Measurements from ENCODE around the gene HCN4. TPM values are rescaled to one million over a fixed set of nuclear protein-coding genes. Genes with fewer than 3 reads are reported as not detected.
A peak's percentile ranks its signal among the peaks of the same experiment; 100 is the strongest.

The HCN4 gene
- polyA plus RNA-seq, 1 donor from 2014 or later, result 4.0 TPM

DNA sequence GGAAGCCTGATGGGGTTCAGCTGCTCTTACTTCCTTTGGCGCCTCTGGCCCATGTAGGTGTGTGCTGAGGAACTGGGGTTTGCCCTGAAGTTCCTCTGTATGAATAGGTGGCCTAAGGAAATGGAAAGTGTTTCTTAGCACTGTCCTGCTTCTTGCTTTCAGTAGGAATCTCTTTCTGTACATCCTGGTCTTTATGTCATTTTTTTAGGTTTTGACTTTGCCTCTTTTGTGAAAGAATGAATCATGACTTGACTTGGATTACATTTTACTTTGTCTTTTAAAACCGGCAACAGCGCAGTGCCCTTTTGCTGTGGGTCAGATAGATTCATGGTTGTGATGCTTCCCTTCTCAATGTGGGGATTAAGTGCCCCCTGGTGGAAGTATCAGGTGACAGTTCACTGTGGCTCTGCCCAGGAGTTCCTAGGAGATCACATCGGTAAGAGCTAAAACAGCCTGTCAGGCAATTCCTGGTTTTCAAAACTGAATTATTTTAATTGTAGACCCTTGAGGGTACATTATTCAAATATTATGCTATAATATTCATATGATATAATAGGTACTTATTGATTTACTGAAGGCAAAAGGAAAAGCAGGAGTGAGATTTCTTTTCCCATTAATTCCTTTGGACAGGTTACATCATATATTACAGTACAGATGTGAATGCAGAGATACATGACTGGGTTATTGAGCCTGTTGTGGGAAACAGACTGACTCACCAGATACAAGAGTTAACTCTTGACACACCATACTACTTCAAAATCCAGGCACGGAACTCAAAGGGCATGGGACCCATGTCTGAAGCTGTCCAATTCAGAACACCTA is 95.4 kb downstream of the HCN4 start:
- H4K20me1 ChIP-seq (ENCODE audit: insufficient read depth), result no peaks in the 10 kb centered on the region
- no peak overlapping the region for H3K4me2 ChIP-seq (ENCODE audit: low read length)
- no peaks in the 10 kb centered on the region for H3K27me3 ChIP-seq (ENCODE audit: insufficient read depth, low read depth, low read length)
- H3K79me2 ChIP-seq (replicated peaks; ENCODE audit: insufficient read depth, low read length), result no peaks in the 10 kb centered on the region
- H3K9ac ChIP-seq (ENCODE audit: low read length), result no peak overlapping the region
- no peak overlapping the region for H3K27ac ChIP-seq (ENCODE audit: low read length)
- no peaks in the 10 kb centered on the region for H3F3A ChIP-seq (ENCODE audit: insufficient read depth, low read length, poor library complexity, severe bottlenecking)
- no peak overlapping the region for H2AFZ ChIP-seq (ENCODE audit: low read depth, low read length)
- H3K4me3 ChIP-seq (ENCODE audit: low read length), result no peak overlapping the region
- peaks cover 6% of the 10 kb centered on the region for H3K36me3 ChIP-seq (ENCODE audit: insufficient read depth, low read length)
- no peaks in the 10 kb centered on the region for H3K9me2 ChIP-seq (ENCODE audit: insufficient read depth, low read length)
- TF ChIP-seq, protein P1, sequence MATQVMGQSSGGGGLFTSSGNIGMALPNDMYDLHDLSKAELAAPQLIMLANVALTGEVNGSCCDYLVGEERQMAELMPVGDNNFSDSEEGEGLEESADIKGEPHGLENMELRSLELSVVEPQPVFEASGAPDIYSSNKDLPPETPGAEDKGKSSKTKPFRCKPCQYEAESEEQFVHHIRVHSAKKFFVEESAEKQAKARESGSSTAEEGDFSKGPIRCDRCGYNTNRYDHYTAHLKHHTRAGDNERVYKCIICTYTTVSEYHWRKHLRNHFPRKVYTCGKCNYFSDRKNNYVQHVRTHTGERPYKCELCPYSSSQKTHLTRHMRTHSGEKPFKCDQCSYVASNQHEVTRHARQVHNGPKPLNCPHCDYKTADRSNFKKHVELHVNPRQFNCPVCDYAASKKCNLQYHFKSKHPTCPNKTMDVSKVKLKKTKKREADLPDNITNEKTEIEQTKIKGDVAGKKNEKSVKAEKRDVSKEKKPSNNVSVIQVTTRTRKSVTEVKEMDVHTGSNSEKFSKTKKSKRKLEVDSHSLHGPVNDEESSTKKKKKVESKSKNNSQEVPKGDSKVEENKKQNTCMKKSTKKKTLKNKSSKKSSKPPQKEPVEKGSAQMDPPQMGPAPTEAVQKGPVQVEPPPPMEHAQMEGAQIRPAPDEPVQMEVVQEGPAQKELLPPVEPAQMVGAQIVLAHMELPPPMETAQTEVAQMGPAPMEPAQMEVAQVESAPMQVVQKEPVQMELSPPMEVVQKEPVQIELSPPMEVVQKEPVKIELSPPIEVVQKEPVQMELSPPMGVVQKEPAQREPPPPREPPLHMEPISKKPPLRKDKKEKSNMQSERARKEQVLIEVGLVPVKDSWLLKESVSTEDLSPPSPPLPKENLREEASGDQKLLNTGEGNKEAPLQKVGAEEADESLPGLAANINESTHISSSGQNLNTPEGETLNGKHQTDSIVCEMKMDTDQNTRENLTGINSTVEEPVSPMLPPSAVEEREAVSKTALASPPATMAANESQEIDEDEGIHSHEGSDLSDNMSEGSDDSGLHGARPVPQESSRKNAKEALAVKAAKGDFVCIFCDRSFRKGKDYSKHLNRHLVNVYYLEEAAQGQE (IDR thresholded peaks at IDR 0.05; ENCODE audit: borderline replicate concordance), result no peak
- TF ChIP-seq TAF1 (IDR thresholded peaks at IDR 0.05; ENCODE audit: low read depth) (no peak), RAD21 (conservative IDR thresholded peaks at IDR 0.05) (peak; percentile 83), EZH2 (IDR thresholded peaks at IDR 0.05; ENCODE audit: borderline replicate concordance, insufficient read depth, low read length, poor library complexity, severe bottlenecking) (no peak), EP300 (conservative IDR thresholded peaks at IDR 0.05; ENCODE audit: poor library complexity, severe bottlenecking) (no peak), POLR2AphosphoS5 (IDR thresholded peaks at IDR 0.05) (no peak), MXI1 (conservative IDR thresholded peaks at IDR 0.05; ENCODE audit: poor library complexity, severe bottlenecking) (no peak), SMC3 (conservative IDR thresholded peaks at IDR 0.05; ENCODE audit: poor library complexity) (peak; percentile 82)
- TF ChIP-seq, protein P2, sequence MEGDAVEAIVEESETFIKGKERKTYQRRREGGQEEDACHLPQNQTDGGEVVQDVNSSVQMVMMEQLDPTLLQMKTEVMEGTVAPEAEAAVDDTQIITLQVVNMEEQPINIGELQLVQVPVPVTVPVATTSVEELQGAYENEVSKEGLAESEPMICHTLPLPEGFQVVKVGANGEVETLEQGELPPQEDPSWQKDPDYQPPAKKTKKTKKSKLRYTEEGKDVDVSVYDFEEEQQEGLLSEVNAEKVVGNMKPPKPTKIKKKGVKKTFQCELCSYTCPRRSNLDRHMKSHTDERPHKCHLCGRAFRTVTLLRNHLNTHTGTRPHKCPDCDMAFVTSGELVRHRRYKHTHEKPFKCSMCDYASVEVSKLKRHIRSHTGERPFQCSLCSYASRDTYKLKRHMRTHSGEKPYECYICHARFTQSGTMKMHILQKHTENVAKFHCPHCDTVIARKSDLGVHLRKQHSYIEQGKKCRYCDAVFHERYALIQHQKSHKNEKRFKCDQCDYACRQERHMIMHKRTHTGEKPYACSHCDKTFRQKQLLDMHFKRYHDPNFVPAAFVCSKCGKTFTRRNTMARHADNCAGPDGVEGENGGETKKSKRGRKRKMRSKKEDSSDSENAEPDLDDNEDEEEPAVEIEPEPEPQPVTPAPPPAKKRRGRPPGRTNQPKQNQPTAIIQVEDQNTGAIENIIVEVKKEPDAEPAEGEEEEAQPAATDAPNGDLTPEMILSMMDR (IDR thresholded peaks at IDR 0.05; ENCODE audit: poor library complexity, severe bottlenecking), result peak; percentile 80
- no peaks in the 10 kb centered on the region for H3K9me3 ChIP-seq (ENCODE audit: low read length)

DNA sequence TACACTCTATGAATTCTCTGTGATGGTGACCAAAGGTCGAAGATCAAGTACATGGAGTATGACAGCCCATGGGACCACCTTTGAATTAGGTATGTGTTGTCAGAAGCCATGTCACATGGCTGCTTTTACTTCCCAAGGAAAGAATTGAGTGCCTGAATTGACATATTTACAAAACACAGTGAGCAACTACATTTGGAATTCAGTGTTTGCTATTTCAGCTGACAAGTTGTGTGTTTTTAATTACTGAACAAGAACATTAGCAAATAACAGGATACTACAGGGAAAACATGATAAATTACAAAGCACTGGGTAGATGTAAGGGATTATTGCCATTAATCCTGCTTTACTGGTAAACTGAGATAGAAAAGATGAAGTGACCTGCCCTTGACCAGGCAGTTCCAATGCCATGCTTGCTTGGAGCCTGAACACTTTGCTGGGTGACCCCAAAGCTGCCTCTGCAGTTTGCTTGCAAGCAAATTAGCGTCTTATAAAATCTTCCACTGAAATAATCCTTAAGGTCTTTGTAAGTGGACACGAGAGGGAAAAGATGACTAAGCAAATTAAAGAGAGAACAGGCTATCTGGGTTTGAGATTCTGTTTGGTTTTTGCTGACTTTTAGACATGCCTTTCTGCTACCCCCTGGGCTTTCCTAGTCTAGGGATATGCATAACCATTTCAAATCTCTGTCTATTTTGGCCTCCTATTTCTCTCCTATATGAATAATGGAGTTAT is 98.2 kb downstream of the HCN4 start:
- no peak for TF ChIP-seq RAD21 (conservative IDR thresholded peaks at IDR 0.05)
- no peak for TF ChIP-seq POLR2AphosphoS5 (IDR thresholded peaks at IDR 0.05)
- no peaks in the 10 kb centered on the region for H3K27me3 ChIP-seq (ENCODE audit: insufficient read depth, low read depth, low read length)
- peaks cover 6% of the 10 kb centered on the region for H3K36me3 ChIP-seq (ENCODE audit: insufficient read depth, low read length)
- H3F3A ChIP-seq (ENCODE audit: insufficient read depth, low read length, poor library complexity, severe bottlenecking), result no peaks in the 10 kb centered on the region
- no peaks in the 10 kb centered on the region for H3K9me2 ChIP-seq (ENCODE audit: insufficient read depth, low read length)
- H3K9me3 ChIP-seq (ENCODE audit: low read length), result no peaks in the 10 kb centered on the region
- no peak overlapping the region for H3K4me3 ChIP-seq (ENCODE audit: low read length)
- no peaks in the 10 kb centered on the region for H4K20me1 ChIP-seq (ENCODE audit: insufficient read depth)
- H2AFZ ChIP-seq (ENCODE audit: low read depth, low read length), result no peak overlapping the region
- no peaks in the 10 kb centered on the region for H3K79me2 ChIP-seq (replicated peaks; ENCODE audit: insufficient read depth, low read length)
- H3K4me2 ChIP-seq (ENCODE audit: low read length), result no peak overlapping the region
- no peak overlapping the region for H3K27ac ChIP-seq (ENCODE audit: low read length)
- no peak overlapping the region for H3K9ac ChIP-seq (ENCODE audit: low read length)

Other genes starting within 250 kb of the HCN4 start
- not detected in 2 replicates for gene REC114, start 74.2 kb upstream of the HCN4 start, polyA plus RNA-seq

All from neural cell (in vitro differentiated cells).